ENCODE measurements around the gene KANSL1.

The KANSL1 gene

DNA sequence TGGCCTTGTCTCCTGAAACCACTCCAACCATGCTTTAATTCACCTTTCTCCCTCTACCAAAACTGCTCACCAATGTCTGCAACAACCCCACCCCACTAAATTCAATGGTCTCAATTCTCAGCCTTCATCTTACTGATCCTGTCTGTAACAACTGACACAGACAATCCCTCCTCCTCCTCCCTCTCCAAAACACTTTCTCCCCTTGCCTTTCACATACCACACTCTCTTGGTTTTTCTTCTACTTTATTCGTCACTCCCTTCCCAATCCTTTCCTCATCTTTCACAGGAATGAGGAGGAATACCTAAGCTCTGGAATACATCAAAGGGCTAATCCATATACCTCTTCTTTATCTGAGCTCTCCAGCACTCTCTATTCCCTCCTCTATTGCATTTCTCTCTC is 128.8 kb downstream of the KANSL1 start:
- Histone ChIP-seq H3K4me1 (ENCODE audit: control insufficient read depth in 2 of 2, insufficient read depth in 2 of 2, low read length in 2 of 2) (no peaks in the 10 kb centered on the region), H3K27me3 (ENCODE audit: control insufficient read depth in 2 of 2, insufficient read depth in 2 of 2, low read length in 2 of 2) (no peaks in the 10 kb centered on the region), H3K4me3 (ENCODE audit: low read length in 2 of 2) (no peak overlapping the region), H3K9ac (ENCODE audit: low read depth in 1 of 2, low read length in 2 of 2) (no peak overlapping the region), H3K9me3 (ENCODE audit: control insufficient read depth in 2 of 2, low read length in 2 of 2) (no peaks in the 10 kb centered on the region), H3K27ac (ENCODE audit: low read depth in 2 of 2, low read length in 2 of 2) (no peak overlapping the region), H3K36me3 (ENCODE audit: control insufficient read depth in 2 of 2, insufficient read depth in 2 of 2, low read length in 2 of 2) (peaks cover 28 to 39% of the 10 kb centered on the region in 2 donors)

DNA sequence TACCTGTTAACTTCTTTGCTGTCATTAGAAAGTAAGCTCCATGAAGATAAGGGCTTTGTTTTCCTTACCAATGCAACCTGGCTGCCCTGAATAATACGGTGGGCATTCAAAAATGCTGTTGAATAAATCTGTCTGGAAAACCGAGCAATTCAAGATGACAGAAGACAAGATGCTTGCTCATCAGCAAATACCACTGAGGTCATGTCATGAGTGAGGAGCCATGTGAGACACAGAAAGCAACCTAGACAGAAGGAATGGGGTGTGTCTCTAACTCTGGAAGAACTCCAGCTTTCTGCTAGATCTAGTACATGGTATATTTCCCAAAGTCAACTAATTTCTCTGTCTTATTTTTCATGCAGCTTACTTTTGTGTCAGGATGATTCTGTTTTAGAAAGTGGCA is 130.0 kb downstream of the KANSL1 start:
- no peaks in the 10 kb centered on the region for H3K4me1 ChIP-seq (ENCODE audit: control insufficient read depth in 2 of 2, insufficient read depth in 2 of 2, low read length in 2 of 2)
- no peak overlapping the region for H3K27ac ChIP-seq (ENCODE audit: low read depth in 2 of 2, low read length in 2 of 2)
- H3K9me3 ChIP-seq (ENCODE audit: control insufficient read depth in 2 of 2, low read length in 2 of 2) = no peaks in the 10 kb centered on the region
- peaks cover 32 to 39% of the 10 kb centered on the region in 2 donors for H3K36me3 ChIP-seq (ENCODE audit: control insufficient read depth in 2 of 2, insufficient read depth in 2 of 2, low read length in 2 of 2)
- H3K4me3 ChIP-seq (ENCODE audit: low read length in 2 of 2) = no peak overlapping the region
- H3K27me3 ChIP-seq (ENCODE audit: control insufficient read depth in 2 of 2, insufficient read depth in 2 of 2, low read length in 2 of 2) = no peaks in the 10 kb centered on the region
- no peak overlapping the region for H3K9ac ChIP-seq (ENCODE audit: low read depth in 1 of 2, low read length in 2 of 2)

DNA sequence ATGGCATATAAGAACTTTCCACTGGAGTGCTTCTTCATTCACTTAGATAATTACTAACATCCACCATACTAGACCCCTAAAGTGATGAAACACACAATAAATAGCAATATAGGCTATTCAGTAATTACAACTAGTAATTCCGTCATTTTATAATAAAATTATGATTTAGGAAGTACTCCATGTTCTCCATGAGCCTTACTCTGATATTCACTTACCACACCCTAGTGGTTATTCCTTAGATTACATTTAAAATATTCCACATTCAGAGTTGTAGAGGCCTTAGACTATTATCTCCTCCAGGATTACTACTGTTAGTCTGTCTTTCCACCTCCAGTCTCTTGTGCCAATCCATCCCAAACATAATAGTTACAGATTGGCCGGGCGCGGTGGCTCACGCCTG is 131.8 kb downstream of the KANSL1 start:
- Histone ChIP-seq H3K4me1 (ENCODE audit: control insufficient read depth in 2 of 2, insufficient read depth in 2 of 2, low read length in 2 of 2) (no peaks in the 10 kb centered on the region), H3K9ac (ENCODE audit: low read depth in 1 of 2, low read length in 2 of 2) (no peak overlapping the region), H3K36me3 (ENCODE audit: control insufficient read depth in 2 of 2, insufficient read depth in 2 of 2, low read length in 2 of 2) (peaks cover 30 to 42% of the 10 kb centered on the region in 2 donors), H3K9me3 (ENCODE audit: control insufficient read depth in 2 of 2, low read length in 2 of 2) (no peaks in the 10 kb centered on the region), H3K4me3 (ENCODE audit: low read length in 2 of 2) (no peak overlapping the region), H3K27ac (ENCODE audit: low read depth in 2 of 2, low read length in 2 of 2) (no peak overlapping the region), H3K27me3 (ENCODE audit: control insufficient read depth in 2 of 2, insufficient read depth in 2 of 2, low read length in 2 of 2) (no peaks in the 10 kb centered on the region)

DNA sequence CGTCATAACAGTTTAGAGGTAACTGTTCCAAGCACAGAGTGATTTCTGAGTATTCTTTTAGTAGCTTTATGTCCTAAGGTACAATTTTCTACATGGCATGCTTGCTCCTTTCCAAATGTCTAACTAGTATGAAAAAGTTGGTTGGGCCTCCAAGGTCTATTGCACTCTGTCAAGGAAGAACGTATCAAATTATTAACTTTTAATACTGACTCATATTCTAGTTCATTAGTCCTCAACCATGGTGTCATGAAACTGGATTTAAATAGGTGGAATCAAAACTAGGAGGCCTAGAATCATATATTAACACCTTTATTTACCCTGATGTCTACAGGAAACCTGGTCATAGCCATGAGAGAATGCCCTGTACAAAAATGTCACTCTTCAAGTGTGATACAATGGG is 132.8 kb downstream of the KANSL1 start:
- no peak overlapping the region for H3K27ac ChIP-seq (ENCODE audit: low read depth in 2 of 2, low read length in 2 of 2)
- peaks cover 23 to 32% of the 10 kb centered on the region in 2 donors for H3K36me3 ChIP-seq (ENCODE audit: control insufficient read depth in 2 of 2, insufficient read depth in 2 of 2, low read length in 2 of 2)
- no peaks in the 10 kb centered on the region for H3K4me1 ChIP-seq (ENCODE audit: control insufficient read depth in 2 of 2, insufficient read depth in 2 of 2, low read length in 2 of 2)
- no peaks in the 10 kb centered on the region for H3K9me3 ChIP-seq (ENCODE audit: control insufficient read depth in 2 of 2, low read length in 2 of 2)
- no peaks in the 10 kb centered on the region for H3K27me3 ChIP-seq (ENCODE audit: control insufficient read depth in 2 of 2, insufficient read depth in 2 of 2, low read length in 2 of 2)
- no peak overlapping the region for H3K9ac ChIP-seq (ENCODE audit: low read depth in 1 of 2, low read length in 2 of 2)
- no peak overlapping the region for H3K4me3 ChIP-seq (ENCODE audit: low read length in 2 of 2)

DNA sequence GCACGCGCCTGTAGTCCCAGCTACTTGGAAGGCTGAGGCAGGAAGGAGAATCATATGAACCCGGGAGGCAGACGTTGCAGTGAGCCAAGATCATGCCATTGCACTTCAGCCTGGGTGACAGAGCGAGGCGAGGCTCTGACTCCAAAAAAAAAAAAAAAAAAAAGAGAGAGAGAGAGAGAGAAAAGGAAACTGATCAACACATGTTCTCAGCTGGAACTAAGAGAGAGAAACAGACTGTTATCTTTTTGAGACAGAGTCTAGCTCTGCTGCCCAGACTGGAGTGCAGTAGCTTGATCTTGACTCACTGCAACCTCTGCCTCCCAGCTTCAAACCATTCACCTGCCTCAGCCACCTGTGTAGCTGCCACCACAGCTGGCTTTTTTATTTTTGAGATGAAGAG is 133.7 kb downstream of the KANSL1 start:
- Histone ChIP-seq H3K27me3 (ENCODE audit: control insufficient read depth in 2 of 2, insufficient read depth in 2 of 2, low read length in 2 of 2) (no peaks in the 10 kb centered on the region), H3K4me3 (ENCODE audit: low read length in 2 of 2) (no peak overlapping the region), H3K27ac (ENCODE audit: low read depth in 2 of 2, low read length in 2 of 2) (no peak overlapping the region), H3K36me3 (ENCODE audit: control insufficient read depth in 2 of 2, insufficient read depth in 2 of 2, low read length in 2 of 2) (peaks cover 21 to 28% of the 10 kb centered on the region in 2 donors), H3K9ac (ENCODE audit: low read depth in 1 of 2, low read length in 2 of 2) (no peak overlapping the region), H3K9me3 (ENCODE audit: control insufficient read depth in 2 of 2, low read length in 2 of 2) (no peaks in the 10 kb centered on the region), H3K4me1 (ENCODE audit: control insufficient read depth in 2 of 2, insufficient read depth in 2 of 2, low read length in 2 of 2) (no peaks in the 10 kb centered on the region)

DNA sequence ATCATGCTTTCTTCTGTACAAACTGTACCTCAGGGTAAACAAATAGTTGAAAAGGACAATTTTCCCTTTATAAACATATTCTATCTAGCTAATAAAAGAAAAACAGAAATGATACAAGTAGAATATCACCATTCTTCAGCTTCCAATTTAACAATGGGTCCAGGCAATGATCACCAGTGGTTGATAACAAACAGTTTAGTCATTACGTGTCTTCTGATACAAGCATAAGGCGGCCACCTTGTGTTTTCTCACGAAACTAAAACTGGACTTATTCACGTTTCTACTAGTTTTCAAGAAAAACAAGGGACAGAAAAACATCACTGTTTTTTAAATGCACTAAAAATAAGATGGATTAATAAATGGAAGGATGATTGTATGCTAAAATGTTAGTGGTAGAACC is 135.9 kb downstream of the KANSL1 start:
- Histone ChIP-seq H3K27ac (ENCODE audit: low read depth in 2 of 2, low read length in 2 of 2) (no peak overlapping the region), H3K4me3 (ENCODE audit: low read length in 2 of 2) (no peak overlapping the region), H3K36me3 (ENCODE audit: control insufficient read depth in 2 of 2, insufficient read depth in 2 of 2, low read length in 2 of 2) (peaks cover 14 to 20% of the 10 kb centered on the region in 2 donors), H3K9ac (ENCODE audit: low read depth in 1 of 2, low read length in 2 of 2) (no peak overlapping the region), H3K4me1 (ENCODE audit: control insufficient read depth in 2 of 2, insufficient read depth in 2 of 2, low read length in 2 of 2) (peaks cover 0 to 1% of the 10 kb centered on the region in 2 donors), H3K27me3 (ENCODE audit: control insufficient read depth in 2 of 2, insufficient read depth in 2 of 2, low read length in 2 of 2) (no peaks in the 10 kb centered on the region), H3K9me3 (ENCODE audit: control insufficient read depth in 2 of 2, low read length in 2 of 2) (no peaks in the 10 kb centered on the region)

DNA sequence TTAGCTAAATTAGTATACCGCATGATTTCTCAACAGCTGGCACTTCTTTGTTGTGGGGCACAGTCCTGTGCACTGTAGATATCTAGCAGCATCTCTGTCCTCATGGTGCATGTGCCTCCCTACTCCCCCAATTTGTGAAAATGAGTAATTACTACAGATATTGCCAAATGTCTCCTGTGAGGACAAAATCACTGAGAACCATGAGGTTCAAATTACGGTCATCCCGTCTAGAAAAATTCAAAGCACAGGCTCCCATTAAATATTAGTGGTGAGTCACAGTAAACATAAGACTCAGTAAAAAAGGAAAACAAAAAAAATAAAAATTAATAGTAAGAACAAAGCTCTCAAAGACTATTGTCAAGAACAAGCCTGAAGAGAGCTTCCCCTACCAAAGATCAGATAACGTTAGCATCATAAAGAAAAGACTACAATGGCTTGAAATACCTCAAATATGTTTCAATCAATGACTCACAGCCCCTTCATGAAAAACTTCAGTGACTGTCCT is 136.4 kb downstream of the KANSL1 start:
- Histone ChIP-seq H3K9me3 (ENCODE audit: control insufficient read depth in 2 of 2, low read length in 2 of 2) (no peaks in the 10 kb centered on the region), H3K4me3 (ENCODE audit: low read length in 2 of 2) (no peak overlapping the region), H3K4me1 (ENCODE audit: control insufficient read depth in 2 of 2, insufficient read depth in 2 of 2, low read length in 2 of 2) (peaks cover 0 to 4% of the 10 kb centered on the region in 2 donors), H3K36me3 (ENCODE audit: control insufficient read depth in 2 of 2, insufficient read depth in 2 of 2, low read length in 2 of 2) (peaks cover 14 to 20% of the 10 kb centered on the region in 2 donors), H3K27me3 (ENCODE audit: control insufficient read depth in 2 of 2, insufficient read depth in 2 of 2, low read length in 2 of 2) (no peaks in the 10 kb centered on the region), H3K9ac (ENCODE audit: low read depth in 1 of 2, low read length in 2 of 2) (no peak overlapping the region), H3K27ac (ENCODE audit: low read depth in 2 of 2, low read length in 2 of 2) (no peak overlapping the region)

DNA sequence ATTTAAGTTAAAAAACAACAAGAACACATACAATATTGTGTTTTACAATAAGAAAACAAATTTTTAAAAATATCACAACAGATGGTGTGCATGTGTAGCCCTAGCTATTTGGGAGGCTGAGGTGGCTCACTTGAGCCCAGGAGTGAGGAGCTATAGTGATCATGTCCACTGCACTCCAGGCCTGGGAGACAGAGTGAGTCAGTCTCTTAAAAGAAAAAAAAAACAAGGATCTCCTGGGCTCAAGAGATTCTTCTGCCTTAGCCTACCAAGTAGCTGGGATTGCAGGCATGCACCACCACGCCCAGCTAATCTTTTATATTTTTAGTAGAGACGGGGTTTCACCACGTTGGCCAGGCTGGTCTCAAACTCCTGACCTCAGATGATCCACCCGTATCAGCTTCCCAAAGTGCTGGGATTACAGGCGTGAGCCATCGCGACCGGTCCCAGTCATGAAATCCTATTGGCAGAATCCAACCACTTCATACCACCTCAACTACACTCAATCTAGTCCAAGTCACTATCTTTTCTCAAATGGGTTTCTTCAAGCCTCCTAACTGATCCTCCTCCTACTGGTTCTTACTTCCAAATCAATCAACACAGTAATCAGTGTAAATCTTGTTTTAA is 139.2 kb downstream of the KANSL1 start:
- Histone ChIP-seq H3K27me3 (ENCODE audit: control insufficient read depth in 2 of 2, insufficient read depth in 2 of 2, low read length in 2 of 2) (no peaks in the 10 kb centered on the region), H3K9ac (ENCODE audit: low read depth in 1 of 2, low read length in 2 of 2) (no peak overlapping the region), H3K36me3 (ENCODE audit: control insufficient read depth in 2 of 2, insufficient read depth in 2 of 2, low read length in 2 of 2) (peaks cover 24 to 28% of the 10 kb centered on the region in 2 donors), H3K4me3 (ENCODE audit: low read length in 2 of 2) (no peak overlapping the region), H3K27ac (ENCODE audit: low read depth in 2 of 2, low read length in 2 of 2) (no peak overlapping the region), H3K9me3 (ENCODE audit: control insufficient read depth in 2 of 2, low read length in 2 of 2) (no peaks in the 10 kb centered on the region), H3K4me1 (ENCODE audit: control insufficient read depth in 2 of 2, insufficient read depth in 2 of 2, low read length in 2 of 2) (peaks cover 0 to 4% of the 10 kb centered on the region in 2 donors)

DNA sequence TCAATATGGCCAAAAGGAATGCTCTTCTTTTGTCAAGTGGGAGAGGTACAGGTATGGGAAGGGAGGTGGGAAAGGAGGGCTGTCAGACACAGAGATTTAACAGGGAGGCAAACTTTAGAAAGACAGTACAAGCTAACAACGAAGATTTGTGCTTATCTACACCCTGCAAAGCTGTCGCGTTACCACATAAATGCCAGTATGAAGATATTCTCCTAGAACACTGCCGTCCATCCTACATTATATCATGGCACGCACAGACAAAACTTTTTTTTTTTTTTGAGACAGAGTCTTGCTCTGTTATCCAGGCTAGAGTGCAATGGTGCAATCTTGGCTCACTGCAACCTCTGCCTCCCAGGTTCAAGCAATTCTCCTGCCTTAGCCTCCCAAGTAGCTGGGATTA is 143.6 kb downstream of the KANSL1 start:
- Histone ChIP-seq H3K9ac (ENCODE audit: low read depth in 1 of 2, low read length in 2 of 2) (no peak overlapping the region), H3K36me3 (ENCODE audit: control insufficient read depth in 2 of 2, insufficient read depth in 2 of 2, low read length in 2 of 2) (peaks cover 30 to 44% of the 10 kb centered on the region in 2 donors), H3K27ac (ENCODE audit: low read depth in 2 of 2, low read length in 2 of 2) (no peak overlapping the region), H3K4me1 (ENCODE audit: control insufficient read depth in 2 of 2, insufficient read depth in 2 of 2, low read length in 2 of 2) (peaks cover 0 to 4% of the 10 kb centered on the region in 2 donors), H3K4me3 (ENCODE audit: low read length in 2 of 2) (no peak overlapping the region), H3K9me3 (ENCODE audit: control insufficient read depth in 2 of 2, low read length in 2 of 2) (no peaks in the 10 kb centered on the region), H3K27me3 (ENCODE audit: control insufficient read depth in 2 of 2, insufficient read depth in 2 of 2, low read length in 2 of 2) (no peaks in the 10 kb centered on the region)

DNA sequence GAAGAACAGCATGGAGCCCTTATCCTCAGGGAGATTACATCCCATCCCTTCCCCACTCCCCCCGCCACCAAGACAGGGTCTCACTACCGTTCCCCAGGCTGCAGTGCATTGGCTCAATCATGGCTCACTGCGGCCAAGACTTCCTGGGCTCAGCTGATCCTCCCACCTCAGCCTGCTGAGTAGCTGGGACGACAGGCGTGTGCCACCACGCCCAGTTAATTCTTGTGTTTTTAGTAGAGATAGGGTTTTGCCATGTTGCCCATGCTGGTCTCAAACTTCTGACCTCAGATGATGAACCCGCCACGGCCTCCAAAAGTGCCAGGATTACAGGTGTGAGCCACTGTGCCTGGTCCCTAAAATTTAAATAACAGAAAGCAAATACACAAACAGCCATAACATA is 145.4 kb downstream of the KANSL1 start:
- H3K9me3 ChIP-seq (ENCODE audit: control insufficient read depth in 2 of 2, low read length in 2 of 2) = no peaks in the 10 kb centered on the region
- H3K4me1 ChIP-seq (ENCODE audit: control insufficient read depth in 2 of 2, insufficient read depth in 2 of 2, low read length in 2 of 2) = peaks cover 9 to 21% of the 10 kb centered on the region in 2 donors
- H3K27ac ChIP-seq (ENCODE audit: low read depth in 2 of 2, low read length in 2 of 2) = no peak overlapping the region
- no peak overlapping the region for H3K4me3 ChIP-seq (ENCODE audit: low read length in 2 of 2)
- no peaks in the 10 kb centered on the region for H3K27me3 ChIP-seq (ENCODE audit: control insufficient read depth in 2 of 2, insufficient read depth in 2 of 2, low read length in 2 of 2)
- no peak overlapping the region for H3K9ac ChIP-seq (ENCODE audit: low read depth in 1 of 2, low read length in 2 of 2)
- H3K36me3 ChIP-seq (ENCODE audit: control insufficient read depth in 2 of 2, insufficient read depth in 2 of 2, low read length in 2 of 2) = peaks cover 30 to 46% of the 10 kb centered on the region in 2 donors
